IPS-NIHi7 (cell line): ENCODE measurements around the gene INTS7.
A peak's percentile ranks its signal among the peaks of the same experiment; 100 is the strongest.
"Not testable (repeated sequence)": the region's sequence is repeated elsewhere in the genome, so short reads cannot be mapped to it uniquely, and the experiment has no call there.

ENCODE experiments used
- DNase-seq: peaks from one replicate; pipeline ENCODE4 v3.0.0; 2012; ENCODE audit warnings: mixed read lengths; ENCODE audit errors: extremely low spot score

The INTS7 gene

GRCh38 chr1:211978596-211978995 is 56.8 kb downstream of the INTS7 start:
- DNase-seq: no peak

GRCh38 chr1:211975152-211975941 is 60.0 kb downstream of the INTS7 start:
- no peak for DNase-seq

GRCh38 chr1:211973541-211973940 is 61.8 kb downstream of the INTS7 start:
- no peak for DNase-seq

GRCh38 chr1:211968200-211968834 is 67.0 kb downstream of the INTS7 start:
- DNase-seq: no peak

- no peak for DNase-seq
These were observed 67.7 kb downstream of the INTS7 start for GRCh38 chr1:211967704-211968103.

- DNase-seq: no peak
These were observed 70.1 kb downstream of the INTS7 start for GRCh38 chr1:211965108-211965805.

GRCh38 chr1:211959680-211960079 is 75.7 kb downstream of the INTS7 start:
- DNase-seq: no peak

- no peak for DNase-seq
These were observed 76.1 kb downstream of the INTS7 start for GRCh38 chr1:211959221-211959620.

- not testable (repeated sequence) for DNase-seq
These were observed 81.3 kb downstream of the INTS7 start for GRCh38 chr1:211954028-211954427.

- DNase-seq: not testable (repeated sequence)
These were observed 81.8 kb downstream of the INTS7 start for GRCh38 chr1:211953543-211953942.

- DNase-seq: no peak
These were observed 83.1 kb downstream of the INTS7 start for GRCh38 chr1:211952299-211952698.

- no peak for DNase-seq
These were observed 83.5 kb downstream of the INTS7 start for GRCh38 chr1:211951856-211952255.

- DNase-seq: no peak
These were observed 87.0 kb downstream of the INTS7 start for GRCh38 chr1:211948377-211948776.

GRCh38 chr1:211947396-211948295 is 87.7 kb downstream of the INTS7 start:
- peak; percentile 23 for DNase-seq

- DNase-seq: peak; percentile 72
These were observed 90.4 kb downstream of the INTS7 start for GRCh38 chr1:211944733-211945500.

- no peak for DNase-seq
These were observed 92.8 kb downstream of the INTS7 start for GRCh38 chr1:211942583-211942982.

GRCh38 chr1:211939876-211940468 is 95.4 kb downstream of the INTS7 start:
- no peak for DNase-seq

- DNase-seq: no peak
These were observed 96.8 kb downstream of the INTS7 start for GRCh38 chr1:211938561-211938997.

GRCh38 chr1:211937422-211937821 is 97.9 kb downstream of the INTS7 start:
- DNase-seq: not testable (repeated sequence)

GRCh38 chr1:211935448-211935970 is 99.8 kb downstream of the INTS7 start:
- DNase-seq: no peak
